Ovary (tissue), 3 donors: Measurements from ENCODE around the gene PIWIL1.

ENCODE experiments used
- CTCF ChIP-seq, 3 donors: fragments of 450-650 bp in 2 of 3; fragments of 200-600 bp in 1 of 3; IDR thresholded peaks; one replicate each; pipeline versions ENCODE4 v1.5.1 to v1.8.0; 2016 to 2022; ENCODE audit warnings: antibody characterized with exemption in 3 of 3, mild to moderate bottlenecking in 1 of 3
- POLR2A ChIP-seq: fragments of 450-650 bp; IDR thresholded peaks from one replicate; pipeline ENCODE4 v1.6.1; 2017; ENCODE audit warnings: antibody characterized with exemption, mild to moderate bottlenecking, moderate library complexity
- donor health status: DM: no; HTN: no; CAD: no.

DNA sequence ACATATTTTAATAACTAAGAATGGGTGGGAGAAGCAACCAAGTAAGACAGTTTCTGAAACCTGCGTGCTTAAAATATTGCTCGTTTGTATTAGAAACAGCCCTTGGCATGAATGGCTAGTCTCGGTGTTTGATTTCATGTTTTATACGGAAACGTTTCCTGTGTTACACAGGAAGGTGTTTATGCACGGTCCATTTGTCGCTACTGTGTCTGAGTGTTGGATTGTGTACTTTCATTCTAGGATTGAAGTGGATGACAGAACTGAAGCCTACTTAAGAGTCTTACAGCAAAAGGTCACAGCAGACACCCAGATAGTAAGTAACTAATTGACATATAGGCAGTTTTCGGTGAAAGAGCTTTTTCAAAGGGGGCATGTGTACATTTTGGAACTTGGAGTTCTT lies 19.6 kb downstream of the PIWIL1 start:
- TF ChIP-seq POLR2A (no peak), CTCF (IDR thresholded peaks at IDR 0.05) (no peak)
